T1000 (cell line): ENCODE data around the gene SIN3A.
"Not testable (repeated sequence)": the region's sequence is repeated elsewhere in the genome, so short reads cannot be mapped to it uniquely, and the experiment has no call there.

ENCODE experiments used
- DNase-seq: peaks from one replicate; lab custom pipeline; 2025; ENCODE audit warnings: mixed read lengths; lab: John Stamatoyannopoulos, UW

The SIN3A gene

GRCh38 chr15:75356517-75356916 is 95.0 kb downstream of the SIN3A start:
- DNase-seq, result no peak

GRCh38 chr15:75356006-75356405 is 95.5 kb downstream of the SIN3A start:
- no peak for DNase-seq

GRCh38 chr15:75355369-75355768 is 96.1 kb downstream of the SIN3A start:
- no peak for DNase-seq

GRCh38 chr15:75354454-75354853 is 97.0 kb downstream of the SIN3A start:
- no peak for DNase-seq

GRCh38 chr15:75353604-75354003 is 97.9 kb downstream of the SIN3A start:
- DNase-seq, result no peak

GRCh38 chr15:75352186-75353080 is 99.1 kb downstream of the SIN3A start:
- no peak for DNase-seq

GRCh38 chr15:75350601-75351361 is 100.7 kb downstream of the SIN3A start:
- no peak for DNase-seq

GRCh38 chr15:75349851-75350588 is 101.5 kb downstream of the SIN3A start:
- DNase-seq, result no peak

- not testable (repeated sequence) for DNase-seq
Observed at GRCh38 chr15:75349351-75349669, 102.2 kb downstream of the SIN3A start.

GRCh38 chr15:75348562-75349350 is 102.7 kb downstream of the SIN3A start:
- no peak for DNase-seq

- no peak for DNase-seq
Observed at GRCh38 chr15:75348034-75348561, 103.4 kb downstream of the SIN3A start.

- no peak for DNase-seq
Observed at GRCh38 chr15:75347222-75348033, 104.1 kb downstream of the SIN3A start.

GRCh38 chr15:75346796-75347221 is 104.7 kb downstream of the SIN3A start, which contains the start of gene NEIL1:
Gene NEIL1 (plus strand): TSS chr15:75347039. CDS start chr15:75348906, 1,867 bp downstream.
- no peak for DNase-seq

- not testable (repeated sequence) for DNase-seq
Observed at GRCh38 chr15:75343953-75344352, 107.5 kb downstream of the SIN3A start.

GRCh38 chr15:75342221-75342620 is 109.3 kb downstream of the SIN3A start:
- DNase-seq, result no peak

- no peak for DNase-seq
Observed at GRCh38 chr15:75339531-75340240, 111.8 kb downstream of the SIN3A start.

- DNase-seq, result no peak
Observed at GRCh38 chr15:75338661-75339240, 112.7 kb downstream of the SIN3A start.

- peak; percentile 88 for DNase-seq
Observed at GRCh38 chr15:75335705-75336355, 115.7 kb downstream of the SIN3A start, which contains the start of gene COMMD4. Gene COMMD4 (plus strand): TSS chr15:75336063. CDS start chr15:75336090, 27 bp downstream.

GRCh38 chr15:75335313-75335704 is 116.2 kb downstream of the SIN3A start:
- no peak for DNase-seq
